Neural crest cell (in vitro differentiated cells): ENCODE data around the gene SLC41A1. TPM values are rescaled to one million over a fixed set of nuclear protein-coding genes. Genes with fewer than 3 reads are reported as not detected.

Experiments used
- DNase-seq: peaks from one replicate; pipeline ENCODE4 v3.0.0; 2021; ENCODE audit warnings: low read depth, mixed read lengths, low spot score
- H3K27ac Mint-ChIP-seq: one replicate; pipeline ENCODE4 v1.8.0; 2021; ENCODE audit warnings: mild to moderate bottlenecking, mixed read lengths; ENCODE audit not compliant: unreplicated experiment
- H3K27me3 Mint-ChIP-seq: 2 replicates; pipeline ENCODE4 v1.8.0; 2021; ENCODE audit warnings: low read depth, mild to moderate bottlenecking, mixed read lengths
- H3K36me3 Mint-ChIP-seq: 2 replicates; pipeline ENCODE4 v1.8.0; 2021; ENCODE audit warnings: low read depth, mild to moderate bottlenecking, mixed read lengths
- H3K4me1 Mint-ChIP-seq: 2 replicates; pipeline ENCODE4 v1.8.0; 2021; ENCODE audit warnings: mixed read lengths
- H3K4me3 Mint-ChIP-seq: one replicate; pipeline ENCODE4 v1.8.0; 2021; ENCODE audit warnings: mild to moderate bottlenecking, mixed read lengths
- H3K9me3 Mint-ChIP-seq: 2 replicates; pipeline ENCODE4 v1.8.0; 2021; ENCODE audit warnings: mixed read lengths
- CTCF ChIP-seq: fragments of 200-600 bp; sonication (generic); conservative IDR thresholded peaks from 2 replicates; pipeline ENCODE4 v1.5.0; 2021; ENCODE audit warnings: antibody characterized with exemption, mild to moderate bottlenecking
- total RNA-seq: library from RNA; stranded (reverse); gene quantifications from 2 replicates; pipeline ENCODE4 v1.2.1, GENCODE V29; 2021

SLC41A1 gene
- total RNA-seq, 1 donor from 2014 or later, result 25.7 TPM

DNA sequence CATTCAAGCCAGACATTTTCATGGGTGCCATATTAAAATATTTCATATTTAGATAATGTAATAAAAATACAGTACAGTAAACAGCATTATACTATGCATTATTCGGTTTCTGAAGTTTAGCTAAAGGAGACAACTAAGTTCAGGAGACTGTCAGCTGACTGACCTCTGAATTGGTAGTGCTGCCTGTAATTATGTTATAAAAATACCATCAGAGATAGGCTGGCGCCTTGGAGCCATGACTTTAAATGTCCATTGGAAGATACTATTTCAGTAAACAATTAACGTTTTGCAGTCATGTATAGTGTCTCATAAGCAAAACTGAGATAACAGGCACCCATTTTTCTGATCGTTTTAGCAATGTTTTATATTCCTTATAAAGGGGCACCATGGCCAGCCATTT is 26.4 kb downstream of the SLC41A1 start:
- H3K27me3 Mint-ChIP-seq, result no peaks in the 10 kb centered on the region
- no peaks in the 10 kb centered on the region for H3K9me3 Mint-ChIP-seq
- H3K36me3 Mint-ChIP-seq, result peaks cover 2% of the 10 kb centered on the region
- no peak for TF ChIP-seq CTCF
- no peak overlapping the region for H3K27ac Mint-ChIP-seq
- DNase-seq, result no peak
- H3K4me3 Mint-ChIP-seq, result no peak overlapping the region
- H3K4me1 Mint-ChIP-seq, result peaks cover 2% of the 10 kb centered on the region

GRCh38 chr1:205785446-205785845 is 27.6 kb downstream of the SLC41A1 start:
- no peak overlapping the region for H3K4me3 Mint-ChIP-seq
- TF ChIP-seq CTCF, result no peak
- H3K36me3 Mint-ChIP-seq, result no peaks in the 10 kb centered on the region
- H3K27ac Mint-ChIP-seq, result no peak overlapping the region
- H3K9me3 Mint-ChIP-seq, result no peaks in the 10 kb centered on the region
- no peaks in the 10 kb centered on the region for H3K27me3 Mint-ChIP-seq
- DNase-seq, result no peak
- H3K4me1 Mint-ChIP-seq, result no peaks in the 10 kb centered on the region

GRCh38 chr1:205783904-205784303 is 29.1 kb downstream of the SLC41A1 start:
- Mint-ChIP-seq H3K4me3 (no peak overlapping the region), H3K27ac (no peak overlapping the region), H3K9me3 (no peaks in the 10 kb centered on the region), H3K4me1 (no peaks in the 10 kb centered on the region), H3K36me3 (no peaks in the 10 kb centered on the region), H3K27me3 (peaks cover under 1% of the 10 kb centered on the region)
- TF ChIP-seq CTCF, result no peak
- DNase-seq, result no peak

DNA sequence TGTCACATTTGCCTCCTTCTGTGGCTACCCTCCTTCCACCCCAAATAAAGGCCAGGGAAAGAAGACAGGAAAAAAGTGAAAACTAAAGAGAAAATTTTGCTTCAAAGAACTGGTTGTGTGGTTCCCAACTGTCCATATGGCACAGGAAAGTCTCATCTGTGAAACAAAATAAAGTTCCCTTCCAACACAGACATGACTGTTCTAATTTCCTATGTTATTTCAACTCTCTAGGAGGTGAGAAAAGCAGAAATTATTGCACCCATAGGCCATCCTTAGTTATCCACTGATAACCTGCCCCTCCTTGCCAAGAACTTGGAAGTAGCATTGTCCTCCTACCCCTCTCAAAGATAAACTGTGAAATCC is 29.6 kb downstream of the SLC41A1 start:
- Mint-ChIP-seq H3K27ac (no peak overlapping the region), H3K4me1 (no peaks in the 10 kb centered on the region), H3K9me3 (no peaks in the 10 kb centered on the region), H3K36me3 (no peaks in the 10 kb centered on the region), H3K27me3 (peaks cover 4% of the 10 kb centered on the region), H3K4me3 (no peak overlapping the region)
- TF ChIP-seq CTCF, result no peak
- DNase-seq, result no peak

- no peak for TF ChIP-seq CTCF
- no peaks in the 10 kb centered on the region for H3K9me3 Mint-ChIP-seq
- peaks cover 9% of the 10 kb centered on the region for H3K27me3 Mint-ChIP-seq
- H3K27ac Mint-ChIP-seq, result no peak overlapping the region
- H3K4me3 Mint-ChIP-seq, result no peak overlapping the region
- H3K4me1 Mint-ChIP-seq, result no peaks in the 10 kb centered on the region
- no peaks in the 10 kb centered on the region for H3K36me3 Mint-ChIP-seq
- DNase-seq, result no peak
These were observed 30.2 kb downstream of the SLC41A1 start for GRCh38 chr1:205782627-205783432.
